H1 (cell line): ENCODE measurements around the gene C3orf20. TPM values are rescaled to one million over a fixed set of nuclear protein-coding genes. Genes with fewer than 3 reads are reported as not detected.

Experiments used
- CTCF ChIA-PET: fragments of 300-600 bp; sonication (Branson Sonifier 250); formaldehyde crosslinking; loops from one replicate; lab custom pipeline; 2021; ENCODE audit not compliant: partially characterized antibody; lab: Charles Lee
- POLR2A ChIA-PET: fragments of 300-600 bp; sonication (Branson Sonifier 250); formaldehyde crosslinking; loops from one replicate; lab custom pipeline; 2021; ENCODE audit warnings: inconsistent platforms; ENCODE audit not compliant: partially characterized antibody; lab: Charles Lee
- DNase-seq, 2 experiments: peaks; one replicate each; pipeline versions ENCODE4 v3.0.0 to v3.0.0-alpha.2; 2010 to 2022; ENCODE audit warnings: low spot score in 2 of 2, low read depth in 1 of 2, mixed read lengths in 1 of 2
- FAIRE-seq: peaks from 2 replicates; lab custom pipeline; 2011; peaks lifted over from hg19 to GRCh38; lab: Jason Lieb, UNC
- H2AFZ ChIP-seq: 2 replicates; pipeline ENCODE4 v1.8.1; 2012; ENCODE audit warnings: low read length, inconsistent platforms
- H2AK5ac ChIP-seq: 2 replicates; pipeline ENCODE4 v1.6.1; 2013; ENCODE audit warnings: low read depth, low read length
- H2BK120ac ChIP-seq: replicated peaks from 2 replicates; pipeline ENCODE3; 2013; ENCODE audit warnings: low read depth, low read length, inconsistent platforms
- H2BK12ac ChIP-seq: 2 replicates; pipeline ENCODE4 v1.6.1; 2013; ENCODE audit warnings: low read depth, low read length
- H2BK15ac ChIP-seq: 2 replicates; pipeline ENCODE4 v1.6.1; 2013; ENCODE audit warnings: low read length
- H2BK20ac ChIP-seq: 2 replicates; pipeline ENCODE4 v1.6.1; 2013; ENCODE audit warnings: low read length
- H2BK5ac ChIP-seq: 2 replicates; pipeline ENCODE4 v1.6.1; 2013; ENCODE audit warnings: low read depth, low read length
- H3K14ac ChIP-seq: 2 replicates; pipeline ENCODE4 v1.6.1; 2013; ENCODE audit warnings: inconsistent platforms; ENCODE audit not compliant: insufficient read length
- H3K18ac ChIP-seq: 2 replicates; pipeline ENCODE4 v1.6.1; 2013; ENCODE audit warnings: low read length; ENCODE audit errors: extremely low read depth
- H3K23ac ChIP-seq: 2 replicates; pipeline ENCODE4 v1.6.1; 2013; ENCODE audit warnings: inconsistent platforms; ENCODE audit not compliant: insufficient read length
- H3K23me2 ChIP-seq: 2 replicates; pipeline ENCODE4 v1.6.1; 2013; ENCODE audit warnings: low read depth, low read length
- H3K27ac ChIP-seq: 2 replicates; pipeline ENCODE4 v1.6.1; 2011; ENCODE audit warnings: low read depth, low read length, inconsistent platforms
- H3K27me3 ChIP-seq, 4 experiments: replicated peaks in 1 of 4; 1 replicate in 1 of 4; 2 replicates in 3 of 4; pipeline versions ENCODE4 v1.6.1 to v1.8.1; 2011 to 2013; ENCODE audit warnings: low read length in 3 of 4, mild to moderate bottlenecking in 3 of 4, inconsistent platforms in 2 of 4, mixed read lengths in 2 of 4, moderate library complexity in 1 of 4; ENCODE audit not compliant: control insufficient read depth in 3 of 4, insufficient read depth in 3 of 4; ENCODE audit errors: extremely low read depth in 1 of 4
- H3K36me3 ChIP-seq, 4 experiments: 2 replicates each; pipeline versions ENCODE4 v1.6.1 to v1.8.1; 2011 to 2013; ENCODE audit warnings: mild to moderate bottlenecking in 4 of 4, low read length in 3 of 4, moderate library complexity in 2 of 4, control low read depth in 1 of 4, inconsistent platforms in 1 of 4; ENCODE audit not compliant: insufficient read depth in 4 of 4, control insufficient read depth in 2 of 4
- H3K4ac ChIP-seq: replicated peaks from 2 replicates; pipeline ENCODE3; 2013; ENCODE audit warnings: low read length, low read depth, mixed read lengths, inconsistent platforms; ENCODE audit not compliant: insufficient read length
- H3K4me1 ChIP-seq, 4 experiments: replicated peaks in 1 of 4; 1 replicate in 1 of 4; 2 replicates in 3 of 4; pipeline versions ENCODE4 v1.6.1 to v1.8.1; 2011 to 2013; ENCODE audit warnings: low read length in 3 of 4, inconsistent platforms in 2 of 4, mixed read lengths in 1 of 4; ENCODE audit not compliant: insufficient read depth in 4 of 4, control insufficient read depth in 3 of 4
- H3K4me2 ChIP-seq, 2 experiments: 2 replicates each; pipeline versions ENCODE4 v1.6.1 to v1.8.1; 2011 to 2013; ENCODE audit warnings: low read depth in 2 of 2, low read length in 2 of 2, control low read depth in 1 of 2, inconsistent platforms in 1 of 2, mild to moderate bottlenecking in 1 of 2; ENCODE audit not compliant: insufficient read depth in 1 of 2
- H3K4me3 ChIP-seq, 4 experiments: fragments of 200-600, 300-600 bp in 1 of 4; sonication (generic), shearing (Covaris generic), sonication (Bioruptor Twin) in 1 of 4; 2 replicates each; pipeline versions ENCODE4 v1.5.1 to v1.8.1; 2011 to 2016; ENCODE audit warnings: low read length in 4 of 4, low read depth in 3 of 4, control low read depth in 2 of 4, inconsistent platforms in 2 of 4, mild to moderate bottlenecking in 2 of 4, mixed read lengths in 1 of 4, moderate library complexity in 1 of 4; ENCODE audit not compliant: insufficient read depth in 2 of 4; ENCODE audit errors: extremely low read depth in 1 of 4
- H3K56ac ChIP-seq: replicated peaks from 2 replicates; pipeline ENCODE3; 2013; ENCODE audit warnings: low read depth, mild to moderate bottlenecking, mixed read lengths, low read length, inconsistent platforms; ENCODE audit not compliant: insufficient read length
- H3K79me1 ChIP-seq: 2 replicates; pipeline ENCODE4 v1.6.1; 2013; ENCODE audit warnings: low read depth, low read length, control low read depth
- H3K79me2 ChIP-seq, 2 experiments: 2 replicates each; pipeline versions ENCODE4 v1.6.1 to v1.8.1; 2012 to 2013; ENCODE audit warnings: low read length in 2 of 2, mild to moderate bottlenecking in 2 of 2, inconsistent platforms in 1 of 2; ENCODE audit not compliant: insufficient read depth in 2 of 2, control insufficient read depth in 1 of 2
- H3K9ac ChIP-seq, 4 experiments: replicated peaks in 1 of 4; 1 replicate in 1 of 4; 2 replicates in 3 of 4; pipeline versions ENCODE4 v1.6.1 to v1.8.1; 2011 to 2013; ENCODE audit warnings: low read depth in 3 of 4, low read length in 3 of 4, control low read depth in 2 of 4, mild to moderate bottlenecking in 2 of 4, moderate library complexity in 2 of 4, inconsistent platforms in 1 of 4; ENCODE audit errors: extremely low read depth in 1 of 4
- H3K9me3 ChIP-seq, 2 experiments: 2 replicates each; pipeline versions ENCODE4 v1.6.1 to v1.8.1; 2012 to 2013; ENCODE audit warnings: mild to moderate bottlenecking in 2 of 2, moderate library complexity in 2 of 2, control low read depth in 1 of 2, inconsistent platforms in 1 of 2, low read depth in 1 of 2, low read length in 1 of 2, mixed read lengths in 1 of 2; ENCODE audit not compliant: insufficient read depth in 2 of 2
- H4K20me1 ChIP-seq, 2 experiments: replicated peaks in 1 of 2; 2 replicates each; pipeline versions ENCODE3 to v1.8.1; 2011 to 2013; ENCODE audit warnings: inconsistent platforms in 2 of 2, low read length in 2 of 2, mild to moderate bottlenecking in 1 of 2; ENCODE audit not compliant: insufficient read depth in 2 of 2, control insufficient read depth in 1 of 2
- H4K5ac ChIP-seq: 2 replicates; pipeline ENCODE4 v1.6.1; 2013; ENCODE audit warnings: low read length, low read depth, mixed read lengths, inconsistent platforms; ENCODE audit not compliant: insufficient read length
- H4K8ac ChIP-seq: 2 replicates; pipeline ENCODE4 v1.8.0; 2013; ENCODE audit warnings: mild to moderate bottlenecking, moderate library complexity, low read length, inconsistent platforms; ENCODE audit not compliant: insufficient read depth; ENCODE audit errors: extremely low read depth
- H4K91ac ChIP-seq: replicated peaks from 2 replicates; pipeline ENCODE3; 2013; ENCODE audit warnings: low read length, mixed read lengths, inconsistent platforms; ENCODE audit not compliant: insufficient read length
- KDM5A ChIP-seq: fragments of 200-600 bp; IDR thresholded peaks from 2 replicates; pipeline ENCODE4 v1.7.1; 2012; ENCODE audit warnings: mild to moderate bottlenecking, low read length, inconsistent platforms, mixed read lengths
- TAF1 ChIP-seq: IDR thresholded peaks from 2 replicates; pipeline ENCODE4 v1.6.1; 2011; ENCODE audit warnings: mild to moderate bottlenecking, low read depth, low read length
- WGBS, 2 experiments: shearing (Covaris generic) in 1 of 2; methylation state at CpG; one replicate each; pipeline versions ENCODE4 v1.1.6 to v1.1.7; 2013 to 2015; ENCODE audit warnings: low lambda C conversion rate in 2 of 2, mixed read lengths in 2 of 2, inconsistent platforms in 1 of 2, low coverage in 1 of 2, missing lambda C conversion rate in 1 of 2; ENCODE audit not compliant: insufficient replicate concordance in 2 of 2, insufficient coverage in 1 of 2, insufficient read length in 1 of 2; ENCODE audit errors: extremely low coverage in 1 of 2, missing lambda C conversion rate in 1 of 2; 5-methylcytosine and 5-hydroxymethylcytosine counted together
- polyA plus RNA-seq, 7 experiments: library from polyadenylated mRNA; depleted of rRNA in 3 of 7; stranded (reverse) in 5 of 7; unstranded in 2 of 7; fragments of >200 nt in 5 of 7; fragments of 200-250 nt in 2 of 7; gene quantifications; 1 replicate in 5 of 7; 2 replicates in 1 of 7; 4 replicates in 1 of 7; pipeline versions ENCODE4 v1.2.1 to v1.2.3, GENCODE V29; 2011 to 2013; ENCODE audit warnings: missing spikeins in 2 of 7, mixed read lengths in 2 of 7
- total RNA-seq: library from RNA; stranded (reverse); fragmentation: NEBNext Ultra II Directional; extraction: Animal tissue kit (Norgen Biotek cat#: 25700); gene quantifications from 2 replicates; pipeline ENCODE4 v1.2.1, GENCODE V29; 2021
- TF ChIP-seq, protein P1 (sequence below): IDR thresholded peaks from 2 replicates; pipeline ENCODE4 v1.6.1; 2011; ENCODE audit warnings: low read length, improper control_type of control experiment

The C3orf20 gene
- total and polyA plus RNA-seq, 2 of the 8 experiments (the other 6 are each of a cell fraction or from before 2014, with no cell fraction given): not detected

DNA sequence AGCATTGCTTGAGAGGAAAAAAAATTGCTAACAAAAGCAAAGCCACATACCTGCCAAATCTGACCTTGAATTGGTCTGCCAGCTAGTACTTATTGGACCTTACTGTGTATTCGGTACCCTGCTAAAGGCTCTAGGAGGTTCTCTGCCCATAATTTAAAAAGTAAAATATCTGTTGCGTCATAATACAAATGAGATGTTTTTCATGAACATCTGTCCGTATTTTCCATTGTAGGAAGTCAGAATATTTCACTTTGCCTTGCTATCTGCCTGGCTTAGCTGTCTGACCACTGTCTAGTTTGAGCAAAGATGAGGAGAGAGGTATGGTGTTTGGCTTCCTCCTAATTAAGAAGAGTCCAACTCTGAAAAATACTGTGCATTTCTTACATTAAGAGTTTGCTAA lies 10.8 kb upstream of the C3orf20 start:
- Histone ChIP-seq H4K91ac (no peak overlapping the region), H3K79me2 (no peaks in the 10 kb centered on the region), H3K9ac (no peak overlapping the region), H3K9me3 (no peaks in the 10 kb centered on the region), H2BK12ac (no peak overlapping the region), H4K8ac (no peak overlapping the region), H2AK5ac (no peak overlapping the region), H4K5ac (no peak overlapping the region), H3K23me2 (no peaks in the 10 kb centered on the region), H2BK5ac (no peak overlapping the region), H3K4me2 (no peak overlapping the region), H2BK120ac (no peak overlapping the region), H4K20me1 (peaks cover 0 to 2% of the 10 kb centered on the region in 2 experiments), H3K36me3 (peaks cover 26 to 87% (median 70%) of the 10 kb centered on the region in 4 experiments), H3K4me3 (no peak overlapping the region), H2BK20ac (no peak overlapping the region), H3K27me3 (no peaks in the 10 kb centered on the region), H2BK15ac (no peak overlapping the region), H3K4ac (no peak overlapping the region), H3K56ac (no peak overlapping the region), H3K27ac (no peak overlapping the region), H3K14ac (no peak overlapping the region), H3K4me1 (no peaks in the 10 kb centered on the region), H3K23ac (no peak overlapping the region), H2AFZ (no peak overlapping the region), H3K18ac (no peak overlapping the region), H3K79me1 (no peaks in the 10 kb centered on the region)
- no peak for DNase-seq
- 86% methylated on average over 3 of the region's 3 CpGs; no CpG with 5 or more reads in 1 of the 2 experiments for WGBS, 2 experiments
- POLR2A ChIA-PET: interaction anchor here (1.4 kb wide), 1 partner anchor 16 kb away, joined by 4 read pairs; no protein-coding TSS in a partner anchor
- FAIRE-seq: no peak
- CTCF ChIA-PET: interaction anchor here (0.7 to 1.2 kb wide), 4 partner anchors 25 to 460 kb away, joined by 3 to 4 read pairs (median 3); no protein-coding TSS in a partner anchor
- no peak for TF ChIP-seq KDM5A
- TF ChIP-seq TAF1: no peak
- TF ChIP-seq, protein P1, sequence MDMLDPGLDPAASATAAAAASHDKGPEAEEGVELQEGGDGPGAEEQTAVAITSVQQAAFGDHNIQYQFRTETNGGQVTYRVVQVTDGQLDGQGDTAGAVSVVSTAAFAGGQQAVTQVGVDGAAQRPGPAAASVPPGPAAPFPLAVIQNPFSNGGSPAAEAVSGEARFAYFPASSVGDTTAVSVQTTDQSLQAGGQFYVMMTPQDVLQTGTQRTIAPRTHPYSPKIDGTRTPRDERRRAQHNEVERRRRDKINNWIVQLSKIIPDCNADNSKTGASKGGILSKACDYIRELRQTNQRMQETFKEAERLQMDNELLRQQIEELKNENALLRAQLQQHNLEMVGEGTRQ: no peak
